ENCODE results near the gene SUGCT. TPM values are rescaled to one million over a fixed set of nuclear protein-coding genes. Genes with fewer than 3 reads are reported as not detected.

The SUGCT gene
- total and polyA plus RNA-seq, 3 donors from 2014 or later = 7.1 to 9.8 (median 8.1) TPM

- peaks cover 5% of the 10 kb centered on the region for H3K4me1 ChIP-seq
- DNase-seq = no peak
- intact Hi-C loops (cut with DNase I; ENCODE audit: low total_unique reads) = no loop called here
- H3K9me3 ChIP-seq = no peaks in the 10 kb centered on the region
- no peak for TF ChIP-seq POLR2A (IDR thresholded peaks at IDR 0.05)
- TF ChIP-seq, protein P1, sequence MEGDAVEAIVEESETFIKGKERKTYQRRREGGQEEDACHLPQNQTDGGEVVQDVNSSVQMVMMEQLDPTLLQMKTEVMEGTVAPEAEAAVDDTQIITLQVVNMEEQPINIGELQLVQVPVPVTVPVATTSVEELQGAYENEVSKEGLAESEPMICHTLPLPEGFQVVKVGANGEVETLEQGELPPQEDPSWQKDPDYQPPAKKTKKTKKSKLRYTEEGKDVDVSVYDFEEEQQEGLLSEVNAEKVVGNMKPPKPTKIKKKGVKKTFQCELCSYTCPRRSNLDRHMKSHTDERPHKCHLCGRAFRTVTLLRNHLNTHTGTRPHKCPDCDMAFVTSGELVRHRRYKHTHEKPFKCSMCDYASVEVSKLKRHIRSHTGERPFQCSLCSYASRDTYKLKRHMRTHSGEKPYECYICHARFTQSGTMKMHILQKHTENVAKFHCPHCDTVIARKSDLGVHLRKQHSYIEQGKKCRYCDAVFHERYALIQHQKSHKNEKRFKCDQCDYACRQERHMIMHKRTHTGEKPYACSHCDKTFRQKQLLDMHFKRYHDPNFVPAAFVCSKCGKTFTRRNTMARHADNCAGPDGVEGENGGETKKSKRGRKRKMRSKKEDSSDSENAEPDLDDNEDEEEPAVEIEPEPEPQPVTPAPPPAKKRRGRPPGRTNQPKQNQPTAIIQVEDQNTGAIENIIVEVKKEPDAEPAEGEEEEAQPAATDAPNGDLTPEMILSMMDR (IDR thresholded peaks at IDR 0.05) = peak in 1 of 3 experiments; percentile 1
- no peak overlapping the region for H3K4me3 ChIP-seq
- H3K27me3 ChIP-seq = no peaks in the 10 kb centered on the region
- 62 to 72% methylated on average over 9 of the region's 9 CpGs for WGBS, 2 donors
- no peaks in the 10 kb centered on the region for H3K36me3 ChIP-seq (ENCODE audit: low read depth, missing control alignments)
- no peak overlapping the region for H3K27ac ChIP-seq
These were observed 628.8 kb downstream of the SUGCT start for GRCh38 chr7:40763319-40764287.

GRCh38 chr7:40765639-40766038 lies 630.8 kb downstream of the SUGCT start:
- no peak overlapping the region for H3K4me3 ChIP-seq
- WGBS, 2 donors = 93 to 99% methylated on average over 3 of the region's 3 CpGs
- intact Hi-C loops (cut with DNase I; ENCODE audit: low total_unique reads) = no loop called here
- no peak overlapping the region for H3K27ac ChIP-seq
- no peaks in the 10 kb centered on the region for H3K36me3 ChIP-seq (ENCODE audit: low read depth, missing control alignments)
- TF ChIP-seq, protein P1 (IDR thresholded peaks at IDR 0.05) = no peak
- no peak for TF ChIP-seq POLR2A (IDR thresholded peaks at IDR 0.05)
- peaks cover 5% of the 10 kb centered on the region for H3K4me1 ChIP-seq
- H3K27me3 ChIP-seq = no peaks in the 10 kb centered on the region
- no peaks in the 10 kb centered on the region for H3K9me3 ChIP-seq
- no peak for DNase-seq

DNA sequence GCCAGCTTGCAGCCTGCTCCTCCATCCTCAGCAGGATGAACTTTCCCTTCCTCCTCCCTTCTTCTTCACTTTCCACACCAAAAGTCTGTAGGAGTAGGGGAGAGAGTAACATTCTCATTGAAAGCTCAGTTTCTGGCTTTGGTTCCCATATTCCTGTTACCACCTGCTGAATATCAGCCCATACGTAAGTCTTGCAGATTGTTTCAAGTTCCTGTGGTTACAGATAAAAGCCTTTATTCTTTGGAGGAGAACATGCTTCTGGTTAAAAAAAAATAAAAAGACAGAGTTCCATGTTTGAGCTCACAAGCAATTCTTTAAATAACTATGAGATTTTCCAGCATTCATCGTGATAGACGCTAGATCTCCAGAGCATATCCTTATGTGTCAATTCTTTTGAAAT lies 637.3 kb downstream of the SUGCT start:
- intact Hi-C loops (cut with DNase I; ENCODE audit: low total_unique reads) = no loop called here
- H3K4me1 ChIP-seq = peaks cover 4% of the 10 kb centered on the region
- TF ChIP-seq, protein P1 (IDR thresholded peaks at IDR 0.05) = no peak
- no peak for TF ChIP-seq POLR2A (IDR thresholded peaks at IDR 0.05)
- H3K27me3 ChIP-seq = no peaks in the 10 kb centered on the region
- no peaks in the 10 kb centered on the region for H3K9me3 ChIP-seq
- no peak overlapping the region for H3K27ac ChIP-seq
- 65% methylated on average over 3 of the region's 3 CpGs for WGBS, 2 donors
- H3K36me3 ChIP-seq (ENCODE audit: low read depth, missing control alignments) = no peaks in the 10 kb centered on the region
- DNase-seq = no peak
- no peak overlapping the region for H3K4me3 ChIP-seq

GRCh38 chr7:40773656-40774055 lies 638.9 kb downstream of the SUGCT start:
- H3K27me3 ChIP-seq = no peaks in the 10 kb centered on the region
- H3K36me3 ChIP-seq (ENCODE audit: low read depth, missing control alignments) = no peaks in the 10 kb centered on the region
- peaks cover 4% of the 10 kb centered on the region for H3K4me1 ChIP-seq
- no peak overlapping the region for H3K27ac ChIP-seq
- TF ChIP-seq, protein P1 (IDR thresholded peaks at IDR 0.05) = no peak
- TF ChIP-seq POLR2A (IDR thresholded peaks at IDR 0.05) = no peak
- WGBS, 2 donors = 38 to 63% methylated on average over 3 of the region's 3 CpGs
- no peak for DNase-seq
- H3K4me3 ChIP-seq = no peak overlapping the region
- H3K9me3 ChIP-seq = no peaks in the 10 kb centered on the region
- intact Hi-C loops (cut with DNase I; ENCODE audit: low total_unique reads) = no loop called here
